H9 (cell line): ENCODE data around the gene ARID5A. TPM values are rescaled to one million over a fixed set of nuclear protein-coding genes. Genes with fewer than 3 reads are reported as not detected.

Experiments
- DNase-seq: peaks from one replicate; pipeline ENCODE4 v3.0.0-alpha.2; 2017
- H2AFZ ChIP-seq: one replicate; pipeline ENCODE4 v1.6.1; 2013; ENCODE audit warnings: mild to moderate bottlenecking, low read length, control low read depth, moderate library complexity
- H2AK5ac ChIP-seq: 2 replicates; pipeline ENCODE4 v1.6.1; 2013; ENCODE audit warnings: low read length, control low read depth, mixed read lengths; ENCODE audit not compliant: insufficient read length
- H2BK120ac ChIP-seq: one replicate; pipeline ENCODE4 v1.6.1; 2013; ENCODE audit warnings: low read depth, mild to moderate bottlenecking, low read length, control low read depth, inconsistent platforms; ENCODE audit not compliant: poor library complexity, severe bottlenecking
- H2BK12ac ChIP-seq: 2 replicates; pipeline ENCODE4 v1.6.1; 2013; ENCODE audit warnings: low read length, control low read depth, mixed read lengths, low read depth; ENCODE audit not compliant: insufficient read length
- H2BK15ac ChIP-seq: 2 replicates; pipeline ENCODE4 v1.6.1; 2013; ENCODE audit warnings: low read depth, low read length, control low read depth
- H2BK20ac ChIP-seq: one replicate; pipeline ENCODE4 v1.6.1; 2013; ENCODE audit warnings: low read depth, mild to moderate bottlenecking, low read length, control low read depth, inconsistent platforms; ENCODE audit not compliant: poor library complexity, severe bottlenecking
- H2BK5ac ChIP-seq: 2 replicates; pipeline ENCODE4 v1.6.1; 2013; ENCODE audit warnings: low read length, control low read depth, mixed read lengths; ENCODE audit not compliant: insufficient read length
- H3K14ac ChIP-seq: 2 replicates; pipeline ENCODE4 v1.6.1; 2013; ENCODE audit warnings: low read length, control low read depth; ENCODE audit not compliant: insufficient read depth
- H3K18ac ChIP-seq: 2 replicates; pipeline ENCODE4 v1.6.1; 2013; ENCODE audit warnings: low read depth, mild to moderate bottlenecking, mixed read lengths, low read length, control low read depth; ENCODE audit not compliant: insufficient read length
- H3K23ac ChIP-seq: 2 replicates; pipeline ENCODE4 v1.6.1; 2013; ENCODE audit warnings: low read length, control low read depth, mixed read lengths, low read depth; ENCODE audit not compliant: insufficient read length
- H3K23me2 ChIP-seq: 2 replicates; pipeline ENCODE4 v1.6.1; 2013; ENCODE audit warnings: low read depth, mild to moderate bottlenecking, mixed read lengths, low read length, control low read depth; ENCODE audit not compliant: insufficient read length, poor library complexity, severe bottlenecking
- H3K27ac ChIP-seq: 2 replicates; pipeline ENCODE4 v1.5.1; 2013; ENCODE audit warnings: low read length, control low read depth, mixed read lengths, low read depth; ENCODE audit not compliant: insufficient read length
- H3K27me3 ChIP-seq: 2 replicates; pipeline ENCODE4 v1.6.1; 2013; ENCODE audit warnings: low read length, control low read depth, inconsistent platforms; ENCODE audit not compliant: insufficient read depth
- H3K4ac ChIP-seq: 2 replicates; pipeline ENCODE4 v1.6.1; 2013; ENCODE audit warnings: low read depth, mild to moderate bottlenecking, control low read depth, inconsistent platforms, low read length, moderate library complexity
- H3K4me1 ChIP-seq: 2 replicates; pipeline ENCODE4 v1.6.1; 2013; ENCODE audit warnings: low read length, control low read depth, inconsistent platforms; ENCODE audit not compliant: insufficient read depth
- H3K4me2 ChIP-seq: 2 replicates; pipeline ENCODE4 v1.6.1; 2013; ENCODE audit warnings: low read length, control low read depth, mixed read lengths; ENCODE audit not compliant: insufficient read length, insufficient read depth
- H3K56ac ChIP-seq: 2 replicates; pipeline ENCODE4 v1.6.1; 2013; ENCODE audit warnings: low read depth, mild to moderate bottlenecking, mixed read lengths, low read length, control low read depth; ENCODE audit not compliant: insufficient read length
- H3K79me1 ChIP-seq: 2 replicates; pipeline ENCODE4 v1.6.1; 2013; ENCODE audit warnings: low read depth, mild to moderate bottlenecking, moderate library complexity, low read length, control low read depth, inconsistent platforms; ENCODE audit not compliant: insufficient read depth, poor library complexity, severe bottlenecking
- H3K79me2 ChIP-seq: 2 replicates; pipeline ENCODE4 v1.6.1; 2013; ENCODE audit warnings: low read length, control low read depth, inconsistent platforms; ENCODE audit not compliant: insufficient read depth
- H3K9ac ChIP-seq: 2 replicates; pipeline ENCODE4 v1.6.1; 2013; ENCODE audit warnings: low read length, control low read depth, mixed read lengths; ENCODE audit not compliant: insufficient read length; ENCODE audit errors: extremely low read depth
- H3K9me3 ChIP-seq: one replicate; pipeline ENCODE4 v1.6.1; 2013; ENCODE audit warnings: low read depth, low read length, inconsistent platforms; ENCODE audit not compliant: control insufficient read depth
- H3T11ph ChIP-seq: one replicate; pipeline ENCODE4 v1.6.1; 2013; ENCODE audit warnings: mild to moderate bottlenecking, low read length, control low read depth, inconsistent platforms
- H4K20me1 ChIP-seq: one replicate; pipeline ENCODE4 v1.6.1; 2013; ENCODE audit not compliant: control insufficient read depth, insufficient read length, insufficient read depth
- H4K5ac ChIP-seq: 2 replicates; pipeline ENCODE4 v1.6.1; 2013; ENCODE audit warnings: low read depth, mild to moderate bottlenecking, mixed read lengths, low read length, control low read depth; ENCODE audit not compliant: insufficient read length
- H4K8ac ChIP-seq: replicated peaks from 2 replicates; pipeline ENCODE4 v1.6.1; 2013; ENCODE audit warnings: low read length, control low read depth, mixed read lengths, low read depth; ENCODE audit not compliant: insufficient read length
- H4K91ac ChIP-seq: 2 replicates; pipeline ENCODE4 v1.6.1; 2013; ENCODE audit warnings: low read depth, mild to moderate bottlenecking, moderate library complexity, mixed read lengths, low read length, control low read depth; ENCODE audit not compliant: insufficient read length
- H3K27ac Mint-ChIP-seq, 3 experiments: 2 replicates in 2 of 3; 3 replicates in 1 of 3; pipeline ENCODE4 v1.8.0; 2020 to 2021; ENCODE audit warnings: mixed read lengths in 3 of 3, mild to moderate bottlenecking in 1 of 3, moderate library complexity in 1 of 3
- H3K27me3 Mint-ChIP-seq: 2 replicates; pipeline ENCODE4 v1.8.0; 2021; ENCODE audit warnings: low read depth, mild to moderate bottlenecking, moderate library complexity, mixed read lengths
- H3K36me3 Mint-ChIP-seq, 3 experiments: 2 replicates in 2 of 3; 3 replicates in 1 of 3; pipeline ENCODE4 v1.8.0; 2020 to 2021; ENCODE audit warnings: low read depth in 3 of 3, mixed read lengths in 3 of 3; ENCODE audit not compliant: insufficient read depth in 1 of 3
- H3K4me1 Mint-ChIP-seq, 2 experiments: 2 replicates each; pipeline ENCODE4 v1.8.0; 2020; ENCODE audit warnings: mixed read lengths in 2 of 2
- H3K4me3 Mint-ChIP-seq, 2 experiments: 2 replicates in 1 of 2; 3 replicates in 1 of 2; pipeline ENCODE4 v1.8.0; 2020 to 2021; ENCODE audit warnings: mild to moderate bottlenecking in 2 of 2, mixed read lengths in 2 of 2, moderate library complexity in 1 of 2
- H3K9me3 Mint-ChIP-seq, 2 experiments: 2 replicates in 1 of 2; 3 replicates in 1 of 2; pipeline ENCODE4 v1.8.0; 2020; ENCODE audit warnings: mild to moderate bottlenecking in 2 of 2, mixed read lengths in 2 of 2, moderate library complexity in 1 of 2
- CTCF ChIP-seq: fragments of 200-600 bp; sonication (generic); conservative IDR thresholded peaks from 3 replicates; pipeline ENCODE4 v1.8.0; 2021; ENCODE audit warnings: antibody characterized with exemption, mild to moderate bottlenecking
- WGBS: extraction: QIAGEN DNeasy Blood & Tissue Kit; methylation state at CpG from one replicate; pipeline ENCODE4 v1.1.7; 2013; ENCODE audit warnings: missing lambda C conversion rate, low lambda C conversion rate, mixed read lengths; ENCODE audit not compliant: insufficient read length; ENCODE audit errors: extremely low coverage; 5-methylcytosine and 5-hydroxymethylcytosine counted together
- total RNA-seq: library from RNA; stranded (reverse); gene quantifications from 2 replicates; pipeline ENCODE4 v1.2.1, GENCODE V29; 2021

The ARID5A gene
- total RNA-seq, 1 experiment from 2014 or later: 4.5 TPM

DNA sequence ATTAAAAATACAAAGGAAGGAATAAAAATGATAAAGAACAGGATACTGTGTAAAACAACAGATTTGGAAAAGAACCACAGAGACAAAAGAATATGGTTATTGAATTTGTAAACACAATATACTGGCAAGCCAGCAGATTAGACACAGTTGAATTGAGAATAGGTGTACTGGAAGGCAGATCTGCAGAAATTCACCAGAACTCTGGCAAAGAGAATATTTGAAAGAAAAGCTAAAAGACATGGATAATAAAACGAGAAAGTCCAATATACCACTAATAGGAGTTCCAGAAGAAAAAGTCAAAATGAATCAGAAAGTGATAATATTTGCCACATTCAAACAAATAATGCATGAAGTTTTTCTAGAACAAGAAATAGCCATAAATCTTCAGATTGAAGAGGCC, 19.5 kb upstream of the ARID5A start:
- Histone ChIP-seq H3K4ac (no peak overlapping the region), H3T11ph (no peak overlapping the region), H3K79me2 (no peaks in the 10 kb centered on the region), H2BK5ac (no peak overlapping the region), H3K4me2 (no peak overlapping the region), H3K23me2 (no peaks in the 10 kb centered on the region), H4K91ac (no peak overlapping the region), H3K23ac (no peak overlapping the region), H4K20me1 (no peaks in the 10 kb centered on the region), H2BK12ac (no peak overlapping the region), H2BK120ac (no peak overlapping the region), H4K8ac (no peak overlapping the region), H3K9ac (no peak overlapping the region), H3K27me3 (no peaks in the 10 kb centered on the region), H2BK20ac (no peak overlapping the region), H2AK5ac (no peak overlapping the region), H3K56ac (no peak overlapping the region), H3K18ac (no peak overlapping the region), H2AFZ (no peak overlapping the region), H3K14ac (no peak overlapping the region), H3K79me1 (no peaks in the 10 kb centered on the region), H2BK15ac (no peak overlapping the region), H3K9me3 (no peaks in the 10 kb centered on the region), H4K5ac (no peak overlapping the region), H3K27ac (no peak overlapping the region), H3K4me1 (no peaks in the 10 kb centered on the region)
- peaks cover 14% of the 10 kb centered on the region for H3K27me3 Mint-ChIP-seq
- no peaks in the 10 kb centered on the region for H3K4me1 Mint-ChIP-seq
- H3K27ac Mint-ChIP-seq: no peak overlapping the region
- peaks cover 19 to 24% of the 10 kb centered on the region in 2 experiments for H3K9me3 Mint-ChIP-seq
- no peak for TF ChIP-seq CTCF
- H3K4me3 Mint-ChIP-seq: no peak overlapping the region
- H3K36me3 Mint-ChIP-seq: peaks cover 4 to 9% (median 7%) of the 10 kb centered on the region in 3 experiments; a peak in 4 of 7 replicates
- no CpG with 5 or more reads among the region's 1 CpG for WGBS
- no peak for DNase-seq
